Activated gamma-delta T cell treated with anti-CD3 and anti-CD28 coated beads, Interleukin-2, amount 50 U/mL, for 16 hours (primary cell): Measurements from ENCODE around the gene TMCO6.
A peak's percentile ranks its signal among the peaks of the same experiment; 100 is the strongest.
"Not testable (repeated sequence)": the region's sequence is repeated elsewhere in the genome, so short reads cannot be mapped to it uniquely, and the experiment has no call there.

Source experiments
- DNase-seq: peaks from one replicate; pipeline ENCODE4 v3.0.0-alpha.2; 2020; ENCODE audit warnings: low read depth

TMCO6 gene

DNA sequence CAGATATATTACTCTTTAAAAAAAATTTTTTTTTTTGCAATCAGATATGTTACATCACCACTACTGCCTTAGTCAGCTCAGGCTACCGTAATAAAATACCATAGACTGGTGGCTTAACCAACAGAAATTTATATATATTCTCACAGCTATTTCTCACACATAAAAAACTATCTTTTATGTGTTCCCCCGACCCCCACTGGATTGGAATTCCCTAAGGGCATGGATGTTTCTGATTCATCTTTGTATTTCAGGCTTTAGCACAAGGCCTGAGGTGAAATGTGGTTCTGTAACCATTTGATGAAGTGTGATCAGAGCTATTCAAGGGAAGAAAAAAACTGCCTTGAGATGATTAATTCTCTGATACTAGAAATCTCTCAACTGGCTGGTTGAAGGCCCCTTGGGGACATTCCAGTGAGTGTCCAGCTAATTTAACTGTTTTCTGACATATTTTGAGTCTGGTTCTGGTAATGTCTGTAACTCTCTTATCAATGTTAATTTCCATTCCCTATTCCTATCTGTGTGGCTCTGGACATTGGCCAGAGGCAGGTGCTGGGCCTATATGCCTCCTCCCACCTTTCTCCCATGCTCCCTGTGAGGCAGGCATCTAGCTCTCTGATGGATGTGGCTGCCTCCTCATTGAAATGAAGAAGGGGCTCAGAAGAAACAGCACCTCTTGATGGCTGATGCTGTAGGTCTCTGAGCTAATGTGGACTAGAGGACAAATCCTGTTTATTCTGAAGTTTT, 8.8 kb upstream of the TMCO6 start:
- DNase-seq: no peak

DNA sequence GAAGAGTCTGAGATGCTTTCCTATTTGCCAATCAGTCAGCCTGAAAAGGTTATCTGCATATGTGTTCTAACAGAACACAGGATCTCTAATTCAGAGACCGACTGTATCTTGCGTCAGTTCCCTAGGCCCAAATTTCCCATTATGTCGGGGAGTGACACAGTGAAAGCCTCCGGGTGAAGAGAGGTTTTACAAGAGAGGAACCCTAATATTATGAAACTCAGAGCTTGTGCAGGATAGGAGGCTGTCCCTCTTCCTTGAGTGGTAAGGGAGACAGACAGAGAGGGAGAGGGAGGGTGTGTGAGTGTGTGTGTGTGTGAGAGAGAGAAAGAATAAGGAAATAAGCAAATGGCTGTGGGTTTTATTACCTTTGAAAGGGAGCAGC, 8.2 kb upstream of the TMCO6 start:
- DNase-seq: no peak

DNA sequence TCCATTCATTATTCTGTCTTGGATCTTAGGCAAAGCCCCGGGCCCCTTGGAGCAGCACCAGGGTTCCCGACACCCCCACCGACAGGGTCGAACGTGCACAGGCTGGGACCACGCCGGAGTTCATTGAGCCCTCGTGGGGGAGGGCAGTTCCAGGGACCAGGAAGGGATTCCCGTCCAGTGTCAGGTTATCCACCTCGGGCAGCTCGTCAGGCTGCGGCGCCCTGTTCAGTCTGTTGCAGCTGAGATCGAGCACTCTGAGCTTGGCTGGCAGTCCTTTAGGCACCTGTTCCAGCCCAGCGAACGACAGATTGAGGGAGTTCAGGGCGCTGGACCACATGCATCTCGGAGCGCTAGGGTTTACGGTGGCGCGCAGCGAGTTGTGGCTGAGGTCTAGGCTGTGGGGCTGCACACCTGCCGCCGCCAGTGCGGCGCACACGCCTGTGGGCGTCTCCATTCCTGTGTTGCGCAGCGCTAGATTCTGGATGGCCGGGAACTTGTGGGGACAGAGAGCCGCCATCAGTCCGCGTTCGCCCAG, 7.4 kb upstream of the TMCO6 start:
- no peak for DNase-seq

DNA sequence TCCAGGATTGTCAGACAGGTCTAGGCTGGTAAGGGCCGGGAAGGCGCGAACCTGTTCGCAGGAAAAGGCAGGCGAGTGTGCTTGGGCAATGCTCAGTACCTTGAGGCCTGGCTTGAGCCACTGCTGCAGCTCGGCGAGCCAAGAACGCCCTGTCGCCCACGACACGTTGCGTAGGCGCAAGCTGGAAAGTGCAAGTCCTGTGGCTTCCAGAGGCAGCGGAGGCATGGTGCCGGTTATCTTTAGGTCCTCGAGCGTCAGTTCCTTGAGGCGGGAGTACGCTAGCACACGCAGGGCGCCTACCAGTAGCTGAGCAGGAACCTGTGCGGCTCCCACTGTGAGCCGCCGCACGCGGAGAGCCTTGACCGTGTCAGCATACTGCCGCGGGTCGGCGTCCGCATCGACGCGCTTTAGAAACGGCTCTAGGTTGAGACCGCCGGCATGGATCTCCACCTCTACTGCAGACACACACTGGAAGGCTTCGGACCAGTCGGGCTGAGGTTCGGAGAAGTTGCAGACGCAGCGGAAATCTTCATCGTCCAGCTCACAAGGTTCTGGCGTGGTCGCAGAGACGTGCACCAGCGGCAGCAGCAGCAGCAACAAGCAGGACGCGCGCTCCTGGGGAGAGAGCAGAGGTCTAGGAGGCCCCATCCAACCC, 6.8 kb upstream of the TMCO6 start:
- peak; percentile 21 for DNase-seq

DNA sequence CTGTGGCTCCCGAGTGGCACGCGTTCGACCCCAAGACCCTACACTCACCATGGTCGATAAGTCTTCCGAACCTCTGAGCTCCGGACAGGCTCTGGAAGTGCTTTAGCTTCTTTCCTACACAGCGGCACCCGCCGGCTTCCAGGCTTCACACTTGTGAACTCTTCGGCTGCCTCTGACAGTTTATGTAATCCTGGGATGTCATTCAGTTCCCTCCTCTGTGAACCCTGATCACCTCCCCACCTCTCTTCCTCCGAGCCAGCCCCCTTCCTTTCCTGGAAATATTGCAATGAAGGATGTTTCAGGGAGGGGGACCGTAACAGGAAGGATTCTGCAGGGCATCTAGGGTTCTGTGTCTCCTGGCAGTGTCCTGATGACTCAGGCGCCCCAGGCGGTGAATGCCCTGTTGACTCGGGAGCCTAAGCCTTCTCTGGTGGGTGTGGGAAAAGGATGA, 6.2 kb upstream of the TMCO6 start, which contains the start of gene CD14:
TSS of gene CD14 (minus strand) at position 155 of the 451 bp plus-strand sequence. CDS start at position 51, 104 bp downstream.
- no peak for DNase-seq

DNA sequence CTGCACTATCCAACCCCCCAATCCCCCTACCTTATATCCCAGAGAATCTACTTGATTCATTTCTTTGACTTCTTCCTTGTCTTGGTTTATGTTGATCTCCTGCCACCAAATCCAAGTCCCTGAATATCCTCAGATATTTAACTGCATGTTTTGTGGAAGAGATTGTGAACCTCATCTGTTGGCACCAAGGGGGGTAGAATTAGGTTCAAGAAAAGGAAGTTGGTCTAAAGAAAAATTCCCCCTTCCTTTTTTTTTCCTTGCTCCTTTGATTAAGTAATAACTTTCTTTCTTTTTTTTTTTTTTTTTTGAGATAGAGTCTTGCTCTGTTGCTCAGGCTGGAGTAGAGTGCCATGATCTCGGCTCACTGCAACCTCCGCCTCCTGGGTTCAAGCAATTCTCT, 5.8 kb upstream of the TMCO6 start:
- no peak for DNase-seq

DNA sequence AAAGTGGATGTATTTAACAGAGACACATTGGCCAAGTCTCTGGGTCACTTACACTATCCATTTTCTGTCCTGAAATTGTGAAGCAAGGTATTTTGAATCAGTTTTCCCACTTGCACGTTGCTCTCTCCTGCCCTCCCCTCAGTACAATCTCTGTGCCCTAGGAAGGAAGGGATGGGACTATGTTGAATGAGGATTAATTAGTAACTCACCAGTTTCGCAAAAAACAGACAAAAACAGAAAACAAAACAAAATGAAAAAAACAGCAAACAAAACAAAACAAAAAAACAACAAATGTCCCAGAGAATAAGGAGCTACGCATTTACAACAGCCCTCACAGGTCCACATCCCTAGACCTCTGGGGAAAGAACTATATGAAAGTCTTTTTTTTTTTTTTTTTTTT, 5.1 kb upstream of the TMCO6 start:
- no peak for DNase-seq

DNA sequence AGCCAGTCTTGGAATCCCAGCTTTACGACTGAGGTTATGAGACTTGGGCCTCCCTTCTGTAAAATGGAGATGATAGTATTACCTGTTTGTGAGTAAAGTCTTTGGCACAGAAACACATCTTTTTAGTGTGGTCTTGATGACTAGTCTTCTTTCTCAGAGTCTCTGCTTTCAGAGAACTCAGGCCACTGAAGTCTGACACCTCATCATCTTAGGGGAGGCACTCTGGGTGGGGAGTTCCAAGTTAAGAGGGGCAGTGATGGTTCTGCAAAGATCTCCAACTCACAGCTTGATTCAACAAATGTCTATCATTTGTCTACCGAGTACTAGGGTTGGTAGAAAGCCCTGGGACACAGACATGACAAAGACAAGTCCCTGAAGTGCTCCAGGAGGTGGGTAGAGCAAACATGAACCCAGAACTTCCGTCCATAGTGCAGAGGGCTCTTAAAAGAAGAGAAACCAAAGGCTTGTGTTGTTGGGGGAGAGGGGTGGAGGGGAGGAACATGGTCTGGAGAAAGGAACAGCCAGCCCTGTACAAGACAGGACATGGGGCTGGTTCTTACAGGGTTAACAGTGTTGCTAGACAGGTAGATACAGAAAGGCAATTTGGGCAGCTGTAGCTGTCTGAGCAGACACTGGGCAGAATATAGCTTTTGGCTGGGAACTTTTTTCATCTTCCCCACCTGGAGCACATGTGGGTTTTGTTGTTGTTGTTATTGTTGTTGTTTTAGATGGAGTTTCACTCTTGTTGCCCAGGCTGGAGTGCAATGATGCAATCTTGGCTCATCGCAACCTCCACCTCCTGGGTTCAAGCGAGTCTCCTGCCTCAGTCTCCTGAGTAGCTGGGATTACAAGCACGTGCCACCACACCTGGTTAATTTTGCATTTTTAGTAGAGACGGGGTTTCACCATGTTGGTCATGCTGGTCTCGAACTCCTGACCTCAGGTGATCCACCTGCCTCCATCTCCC, 3.7 kb upstream of the TMCO6 start:
- no peak for DNase-seq

DNA sequence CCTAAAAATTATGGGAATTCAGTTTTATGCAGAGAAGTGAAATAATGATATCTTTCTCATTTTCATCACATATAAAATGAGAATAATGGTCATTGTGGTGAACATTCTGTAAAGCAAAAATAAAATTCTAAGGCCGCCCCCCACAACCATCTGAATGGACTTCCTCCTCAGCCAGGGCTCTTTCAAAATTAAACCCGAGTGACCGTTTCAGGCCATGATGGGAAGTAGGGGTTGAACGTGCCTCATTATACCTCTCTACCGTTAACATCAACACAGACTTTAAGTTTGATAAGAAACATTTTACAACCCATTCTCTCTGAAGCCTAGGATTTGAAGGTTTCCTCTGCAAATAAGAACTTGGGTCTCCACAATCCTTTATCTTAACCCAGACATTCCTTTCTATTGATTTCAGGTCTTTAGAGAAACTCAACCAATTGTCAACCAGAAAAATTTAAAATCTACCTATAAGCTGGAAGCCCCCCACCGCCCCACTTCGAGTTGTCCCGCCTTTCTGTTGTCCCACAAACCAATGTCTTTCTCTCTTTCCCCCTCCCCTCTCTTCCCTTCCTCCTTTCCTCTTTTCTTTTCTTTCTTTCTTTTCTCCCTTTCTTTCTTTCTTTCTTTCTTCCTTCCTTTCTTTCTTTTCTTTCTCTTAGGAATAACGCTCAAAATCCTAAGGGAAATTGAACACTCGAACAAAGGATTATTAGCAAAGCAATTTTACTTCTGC, 1.7 kb upstream of the TMCO6 start:
- DNase-seq: no peak

DNA sequence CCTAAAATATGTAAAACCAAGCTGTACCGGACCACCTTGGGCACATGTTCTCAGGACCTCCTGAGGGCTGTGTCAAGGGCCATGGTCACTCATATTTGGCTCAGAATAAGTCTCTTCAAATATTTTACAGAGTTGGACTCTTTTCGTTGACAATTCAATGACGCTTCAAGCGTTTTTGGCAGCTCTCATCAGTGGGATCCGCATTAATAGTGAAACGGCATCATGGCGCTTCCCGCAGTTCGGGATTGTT, 428 bp upstream of the TMCO6 start:
- DNase-seq: not testable (repeated sequence)

DNA sequence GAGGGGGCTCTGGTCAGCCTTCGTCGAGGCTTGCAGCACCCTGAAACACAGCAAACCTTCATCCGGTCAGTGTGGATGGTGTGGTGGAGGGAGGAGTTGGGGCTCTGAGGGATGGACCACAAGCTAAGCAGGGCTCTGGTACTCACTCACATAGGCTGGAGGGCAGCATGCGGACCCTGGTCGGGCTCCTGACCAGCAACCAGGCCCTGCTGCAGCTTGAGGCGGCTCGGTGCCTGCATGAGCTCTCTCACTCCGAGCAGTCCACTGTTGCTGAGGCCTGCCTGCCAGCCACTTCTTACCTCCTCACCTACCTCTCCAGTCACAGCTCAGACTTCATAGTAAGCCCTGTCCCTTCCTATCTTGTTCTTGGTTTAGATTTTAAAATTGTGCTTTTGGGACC, 2.5 kb downstream of the TMCO6 start:
- no peak for DNase-seq

DNA sequence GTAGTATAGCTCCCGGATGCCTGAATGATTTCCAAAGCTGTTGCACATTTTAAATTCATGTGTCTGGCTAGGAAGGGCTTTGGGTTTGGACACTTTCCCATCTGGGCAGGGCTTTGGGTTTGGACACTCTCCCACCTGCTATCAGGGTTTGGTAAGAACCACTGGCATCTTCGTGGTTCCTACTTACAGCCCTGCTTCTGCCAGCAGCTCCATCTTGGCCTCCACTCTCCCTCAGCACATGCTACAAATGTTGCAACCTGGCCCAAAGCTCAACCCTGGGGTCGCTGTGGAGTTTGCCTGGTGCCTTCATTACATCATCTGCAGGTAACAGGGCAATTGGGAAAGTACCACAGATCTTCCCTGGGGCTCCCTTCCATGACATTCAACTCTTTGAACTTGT, 3.5 kb downstream of the TMCO6 start:
- DNase-seq: no peak

DNA sequence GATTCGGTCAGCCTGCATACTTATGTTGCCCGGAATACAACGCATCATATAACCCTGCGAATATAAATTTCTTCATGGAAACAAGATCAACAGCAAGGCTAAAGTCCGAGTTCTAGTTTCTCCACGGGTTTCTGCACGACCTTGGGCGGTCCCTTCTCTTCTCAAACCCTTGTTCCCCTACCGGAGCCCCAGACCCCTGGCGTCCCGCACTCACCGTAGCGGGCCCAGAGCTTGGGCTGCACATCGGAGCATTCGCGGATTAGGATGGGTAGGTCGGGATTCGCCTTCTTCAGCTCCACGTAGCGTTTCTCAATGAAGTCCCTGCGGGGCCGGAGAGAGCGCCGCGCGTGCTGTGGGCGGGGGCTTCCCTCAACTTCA, 7.8 kb downstream of the TMCO6 start:
- no peak for DNase-seq

DNA sequence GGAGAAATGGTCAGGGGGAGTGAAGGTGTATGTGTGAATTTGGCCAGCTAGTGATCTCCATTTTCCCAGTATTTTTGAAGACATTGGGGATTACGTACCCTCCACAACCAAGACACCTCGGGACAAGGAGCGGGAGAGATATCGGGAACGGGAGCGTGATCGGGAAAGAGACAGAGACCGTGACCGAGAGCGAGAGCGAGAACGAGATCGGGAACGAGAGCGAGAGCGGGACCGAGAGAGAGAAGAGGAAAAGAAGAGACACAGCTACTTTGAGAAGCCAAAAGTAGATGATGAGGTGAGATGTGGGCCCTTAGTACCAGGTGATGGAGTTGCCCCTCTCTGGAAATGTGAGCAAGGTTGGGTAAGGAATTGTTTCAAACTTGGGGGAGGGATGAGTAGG, 19.6 kb downstream of the TMCO6 start:
- DNase-seq: no peak

DNA sequence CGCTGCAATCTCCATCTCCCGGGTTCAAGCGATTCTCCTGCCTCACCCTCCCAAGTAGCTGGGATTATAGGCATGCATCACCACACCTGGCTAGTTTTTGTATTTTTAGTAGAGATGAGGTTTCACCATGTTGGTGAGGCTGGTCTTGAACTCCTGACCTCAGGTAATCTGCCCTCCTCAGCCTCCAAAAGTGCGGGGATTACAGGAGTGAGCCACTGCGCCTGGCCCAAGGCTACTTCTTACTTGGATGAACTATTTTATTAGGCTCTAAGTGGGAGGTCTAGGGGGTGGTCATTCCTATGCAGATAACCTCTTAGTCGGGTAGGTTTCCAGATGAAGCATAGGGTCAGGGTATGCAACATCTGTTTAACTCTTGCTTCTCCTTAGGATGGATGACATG, 21.1 kb downstream of the TMCO6 start:
- DNase-seq: not testable (repeated sequence)

DNA sequence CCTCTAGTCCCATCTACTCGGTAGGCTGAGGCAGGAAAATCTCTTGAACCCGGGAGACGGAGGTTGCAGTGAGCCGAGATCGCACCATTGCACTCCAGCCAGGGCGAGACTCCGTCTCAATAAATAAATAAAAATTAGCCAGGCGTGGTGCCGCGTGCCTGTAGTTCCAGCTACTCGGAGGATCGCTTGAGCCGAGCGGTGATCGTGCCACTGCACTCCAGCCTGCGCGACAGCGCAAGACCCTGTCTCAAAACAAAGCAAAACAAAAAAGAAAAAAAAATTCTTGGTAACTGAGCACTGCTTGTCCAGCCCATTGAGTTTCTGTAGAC, 24.7 kb downstream of the TMCO6 start:
- no peak for DNase-seq

DNA sequence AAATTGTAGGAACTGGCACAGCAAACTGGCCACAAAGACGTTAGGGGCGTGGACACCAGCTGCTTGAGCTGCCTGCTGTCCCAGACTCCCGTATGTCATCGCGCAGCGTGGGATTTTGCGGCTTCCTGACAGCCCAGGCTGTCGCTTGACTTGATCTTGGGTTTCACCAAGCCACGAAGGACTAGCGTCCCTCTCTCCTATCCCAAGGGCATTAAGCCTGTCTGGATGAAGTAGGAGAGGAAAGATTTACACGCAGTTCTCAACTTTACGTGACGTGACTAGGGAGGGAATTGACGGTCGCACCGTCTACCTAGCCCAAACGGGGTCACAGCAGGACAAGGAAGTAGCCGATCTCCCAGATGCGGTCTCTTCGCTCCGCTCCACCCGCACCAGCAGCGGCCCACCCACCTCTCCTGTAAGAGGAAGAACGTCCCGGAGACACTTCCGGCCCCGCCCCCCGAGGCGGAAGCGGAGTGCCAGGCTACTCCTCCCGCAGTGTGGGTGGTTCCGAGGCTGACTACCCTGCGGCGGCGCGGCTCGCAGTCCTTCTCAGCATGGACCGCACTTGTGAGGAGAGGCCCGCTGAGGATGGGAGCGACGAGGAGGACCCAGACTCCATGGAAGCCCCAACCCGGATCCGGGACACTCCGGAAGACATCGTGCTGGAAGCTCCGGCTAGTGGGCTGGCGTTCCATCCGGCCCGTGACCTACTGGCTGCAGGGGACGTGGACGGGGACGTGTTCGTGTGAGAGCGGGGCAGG, 25.3 kb downstream of the TMCO6 start, which contains the start of gene WDR55:
TSS of gene WDR55 (plus strand) at position 546 of the 761 bp plus-strand sequence. CDS start at position 555, 9 bp downstream.
- peak; percentile 95 for DNase-seq

DNA sequence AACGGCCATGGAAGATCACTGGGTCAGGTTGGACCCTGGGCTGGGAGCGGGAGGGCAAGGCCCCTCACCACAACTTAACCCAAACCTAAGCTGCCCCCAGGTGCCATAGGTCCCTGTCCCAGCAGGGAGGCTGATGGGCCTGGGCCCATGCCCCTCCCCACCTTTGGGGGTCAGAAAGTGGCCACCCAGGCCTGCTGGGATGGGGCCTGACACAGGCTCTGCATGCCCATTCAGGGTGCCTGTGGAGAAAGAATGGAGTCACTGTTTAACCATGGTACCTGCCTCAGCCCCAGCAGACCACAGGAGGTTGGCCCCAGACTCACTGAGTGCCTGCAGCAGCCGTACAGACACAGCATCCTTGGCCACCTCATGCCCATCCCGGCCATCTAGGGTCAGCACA, 31.8 kb downstream of the TMCO6 start:
- not testable (repeated sequence) for DNase-seq

DNA sequence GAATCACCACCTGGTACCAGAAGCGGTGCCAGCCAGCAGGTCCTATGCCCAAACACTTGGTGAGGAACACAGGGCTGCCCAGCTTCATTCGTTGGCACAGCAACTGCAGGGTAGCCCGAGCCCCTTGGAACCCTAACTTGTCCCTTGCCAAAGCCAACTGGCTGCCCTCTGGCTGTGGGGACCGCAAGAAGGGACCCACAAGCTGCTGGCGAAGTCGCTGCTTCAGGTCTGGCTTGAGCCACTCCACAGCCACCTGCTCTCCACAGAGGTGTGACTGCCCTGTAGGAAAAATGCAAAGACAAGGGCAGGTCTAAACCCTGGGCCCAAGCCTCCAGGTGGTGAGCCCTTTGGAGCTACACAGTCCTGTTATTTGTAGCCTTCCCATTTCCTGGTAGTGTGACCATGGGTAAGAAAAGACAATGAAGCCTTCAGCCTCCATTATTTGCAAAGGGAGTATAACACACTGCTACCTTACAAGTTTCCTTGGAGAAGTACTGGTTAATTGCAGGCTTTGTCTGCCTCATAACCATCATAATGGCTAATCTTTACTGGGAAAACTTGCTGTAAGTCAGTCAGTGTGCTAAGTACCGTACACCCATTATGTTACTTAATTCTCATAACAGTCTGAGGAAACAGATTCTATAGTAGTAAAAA, 32.3 kb downstream of the TMCO6 start:
- no peak for DNase-seq

DNA sequence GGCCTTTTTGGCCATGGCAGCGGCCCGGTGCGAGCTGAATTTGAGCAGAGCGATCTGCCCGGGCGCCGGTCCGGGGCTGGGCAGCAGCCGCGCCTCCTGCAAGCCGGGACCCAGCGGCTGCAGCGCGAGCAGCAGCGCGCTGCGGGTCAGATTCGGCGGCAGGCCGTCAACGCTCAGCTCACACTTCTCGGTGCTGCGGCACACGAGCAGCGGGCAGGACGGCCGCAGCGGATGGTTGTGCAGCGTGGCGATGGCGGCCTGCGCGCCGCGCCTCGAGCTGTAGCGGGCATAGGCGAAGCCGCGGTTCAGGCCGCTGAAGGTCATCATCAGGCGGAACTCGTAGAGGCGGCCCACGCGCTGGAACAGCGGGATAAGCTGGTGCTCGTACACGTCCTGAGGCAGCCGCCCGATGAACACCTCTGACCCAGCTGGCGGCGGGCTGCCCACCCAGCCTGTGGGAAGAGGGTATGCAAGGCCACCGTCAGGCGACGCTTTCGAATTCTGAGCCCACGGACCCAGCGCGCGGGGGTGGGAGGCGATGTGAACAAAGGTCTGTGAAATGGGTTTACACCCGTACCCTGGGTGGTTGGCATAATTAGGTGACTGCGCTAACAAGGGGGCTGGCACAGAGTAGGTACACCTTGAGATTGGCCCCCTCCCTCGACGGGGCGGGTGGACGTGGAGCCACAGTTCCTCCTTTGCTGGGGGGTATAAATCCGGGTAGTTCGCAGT, 33.4 kb downstream of the TMCO6 start:
- DNase-seq: no peak
